ENCODE results near the gene PRUNE2.
"Not testable (repeated sequence)": the region's sequence is repeated elsewhere in the genome, so short reads cannot be mapped to it uniquely, and the experiment has no call there.

PRUNE2 gene

DNA sequence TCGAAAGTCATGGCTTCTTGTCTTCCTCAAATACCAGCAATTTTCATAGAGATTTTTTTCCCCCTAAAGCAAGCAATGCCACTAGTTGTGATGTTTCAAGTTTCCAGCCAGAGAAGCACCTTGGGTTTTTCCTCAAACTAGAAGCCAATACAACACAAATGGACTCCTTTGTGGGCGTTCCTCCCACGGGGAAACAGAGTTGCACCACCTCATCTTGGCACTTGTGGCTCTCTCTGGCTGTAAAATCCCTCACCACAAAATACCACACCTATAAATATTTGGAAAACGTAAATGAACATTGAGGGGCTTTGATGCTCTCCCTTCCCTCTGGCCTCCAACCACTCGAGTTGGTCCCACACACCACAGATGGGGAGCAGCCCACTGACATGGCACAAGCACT, 208.8 kb downstream of the PRUNE2 start:
- DNase-seq (ENCODE audit: low spot score) = no peak

- DNase-seq (ENCODE audit: low spot score) = no peak
These were observed 212.0 kb downstream of the PRUNE2 start for GRCh38 chr9:76693912-76694311.

DNA sequence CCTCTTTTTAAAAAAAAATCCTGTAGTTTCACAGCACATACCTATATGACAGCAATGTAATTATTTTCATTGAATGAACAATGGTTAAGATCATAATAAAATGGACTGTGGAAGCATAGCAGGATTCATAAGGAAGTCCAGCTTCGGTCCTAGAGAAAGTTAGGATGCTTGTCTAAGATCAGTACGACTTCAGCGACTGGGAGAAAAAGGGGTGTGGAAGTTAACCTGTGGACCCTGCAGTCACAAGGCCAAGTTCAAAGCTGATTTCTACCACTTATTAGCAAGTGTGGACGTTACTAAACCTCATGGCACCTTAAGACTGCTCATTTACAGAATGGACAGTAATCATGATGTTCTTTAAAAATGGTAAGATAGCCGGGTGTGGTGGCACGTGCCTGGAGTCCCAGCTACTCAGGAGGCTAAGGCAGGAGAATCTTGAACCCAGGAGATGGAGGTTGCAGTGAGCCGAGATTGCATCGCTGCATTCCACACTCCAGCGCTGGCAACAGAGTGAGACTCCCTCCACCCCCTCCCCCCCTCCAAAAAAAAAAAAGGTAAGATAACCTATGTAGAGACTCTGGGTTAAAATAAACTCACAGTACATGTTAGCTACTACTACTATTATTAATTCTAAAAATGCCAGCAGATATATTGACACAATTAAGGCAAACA, 213.3 kb downstream of the PRUNE2 start:
- no peak for DNase-seq (ENCODE audit: low spot score)

DNA sequence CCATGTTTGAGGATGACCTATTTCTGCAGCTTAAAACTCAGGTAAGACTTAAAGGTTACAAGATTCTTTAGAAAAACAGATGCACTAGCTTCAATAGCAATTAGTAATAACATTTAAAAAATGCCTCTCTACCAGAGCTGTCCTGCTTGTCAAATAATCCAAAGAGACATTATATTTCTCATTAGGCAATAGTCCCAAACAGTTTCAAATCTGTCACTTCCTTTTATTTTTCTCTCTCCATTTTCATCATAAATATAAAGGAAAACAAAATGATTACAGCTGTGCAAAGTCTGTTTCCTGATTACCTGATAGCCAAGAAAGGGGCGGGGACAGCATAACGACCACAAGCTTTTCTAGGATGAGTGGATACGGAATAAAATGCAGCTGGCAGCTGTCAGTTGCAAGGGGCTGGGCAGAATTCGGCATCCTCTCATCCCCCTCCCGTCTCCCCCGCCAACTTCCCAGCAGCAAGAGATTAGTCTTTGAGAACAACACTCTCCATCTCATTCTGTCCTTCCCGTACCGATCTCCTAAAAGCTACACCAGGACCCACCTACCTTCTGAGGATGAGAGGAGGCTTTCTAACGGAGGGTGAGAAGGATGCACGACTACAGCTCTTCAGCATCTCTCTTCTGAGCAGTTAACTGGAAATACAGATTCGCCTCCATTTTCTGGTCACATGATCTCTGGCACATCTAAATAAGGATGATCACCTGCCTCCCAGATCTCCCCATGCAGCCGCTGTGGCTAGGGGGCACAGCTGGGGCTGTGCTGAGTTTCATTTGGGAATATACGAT, 214.2 kb downstream of the PRUNE2 start:
- no peak for DNase-seq (ENCODE audit: low spot score)

- DNase-seq (ENCODE audit: low spot score) = no peak
These were observed 214.9 kb downstream of the PRUNE2 start for GRCh38 chr9:76690973-76691370.

GRCh38 chr9:76690246-76690972, 215.5 kb downstream of the PRUNE2 start:
- DNase-seq (ENCODE audit: low spot score) = no peak

- DNase-seq (ENCODE audit: low spot score) = no peak
These were observed 217.3 kb downstream of the PRUNE2 start for GRCh38 chr9:76688471-76689238.

GRCh38 chr9:76687861-76688391, 218.0 kb downstream of the PRUNE2 start:
- DNase-seq (ENCODE audit: low spot score) = no peak

GRCh38 chr9:76686756-76687155, 219.2 kb downstream of the PRUNE2 start:
- no peak for DNase-seq (ENCODE audit: low spot score)

DNA sequence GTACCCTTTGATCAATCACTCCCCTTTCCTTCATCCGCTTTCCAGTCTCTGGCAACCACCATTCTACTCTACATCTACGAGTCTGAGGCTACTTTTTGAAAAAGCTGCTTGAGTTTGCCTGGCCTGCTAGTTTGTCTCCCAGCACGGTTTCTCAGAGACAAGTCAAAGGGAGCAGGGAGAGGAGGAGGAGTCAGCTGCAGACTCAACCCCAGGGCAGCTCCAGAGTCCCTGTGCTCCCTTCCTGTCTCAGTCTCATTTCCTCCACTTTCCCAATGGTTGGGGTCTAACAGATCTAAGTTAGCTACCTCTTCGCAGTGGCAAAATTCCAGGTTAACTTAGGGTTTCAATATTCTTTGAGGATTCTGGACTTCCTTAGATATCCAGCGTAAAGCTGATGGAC, 221.7 kb downstream of the PRUNE2 start:
- DNase-seq (ENCODE audit: low spot score) = no peak

- DNase-seq (ENCODE audit: low spot score) = no peak
These were observed 224.4 kb downstream of the PRUNE2 start for GRCh38 chr9:76681556-76681955.

DNA sequence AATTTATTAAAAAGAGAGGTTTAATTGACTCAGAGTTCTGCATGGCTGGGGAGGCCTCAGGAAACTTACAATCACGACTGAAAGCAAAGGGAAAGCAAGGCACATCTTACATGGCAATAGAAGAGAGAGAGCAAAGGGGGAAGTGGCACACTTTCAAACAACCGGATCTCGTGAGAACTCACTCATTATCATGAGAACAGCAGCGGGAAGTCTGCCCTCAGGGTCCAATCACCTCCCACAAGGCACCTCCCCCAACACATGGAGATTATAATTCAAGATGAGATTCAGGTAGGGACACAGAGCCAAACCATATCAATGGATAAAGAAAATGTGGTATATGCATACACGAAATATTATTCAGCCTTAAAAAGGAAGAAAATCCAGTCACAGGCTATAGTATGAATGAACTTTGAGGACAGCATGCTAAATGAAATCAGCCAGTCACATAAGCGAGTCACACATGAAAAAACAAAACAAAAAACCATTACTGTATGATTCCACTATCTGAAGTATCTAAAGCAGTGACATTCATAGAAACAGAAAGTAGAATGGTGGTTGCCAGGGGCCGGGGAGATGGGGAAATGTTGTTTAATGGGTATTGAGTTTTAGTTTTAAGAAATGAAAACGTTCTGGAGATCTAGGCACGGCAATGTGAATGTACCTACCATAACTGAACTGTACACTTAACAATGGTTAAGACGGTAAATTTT, 225.0 kb downstream of the PRUNE2 start:
- DNase-seq (ENCODE audit: low spot score) = no peak

- DNase-seq (ENCODE audit: low spot score) = no peak
These were observed 228.3 kb downstream of the PRUNE2 start for GRCh38 chr9:76677481-76678055.

DNA sequence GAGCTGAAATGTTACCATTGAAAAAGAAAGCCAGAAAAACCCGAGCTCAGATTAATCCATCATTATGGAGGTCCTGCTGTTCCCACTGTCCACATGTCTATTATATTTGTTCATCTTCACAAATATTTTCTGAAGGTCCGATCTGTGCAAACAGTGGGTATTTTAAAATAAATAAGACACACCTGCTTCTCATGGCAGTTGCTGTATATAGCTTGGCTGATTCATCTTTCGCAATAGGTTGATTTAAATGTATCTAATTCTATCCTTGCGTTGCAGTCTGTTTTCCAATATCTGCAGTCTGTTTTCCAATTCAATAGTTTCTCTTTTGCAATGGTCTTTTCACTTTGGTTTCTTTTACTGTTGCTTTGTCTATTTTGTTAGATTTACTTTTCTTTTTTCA, 229.1 kb downstream of the PRUNE2 start:
- DNase-seq (ENCODE audit: low spot score) = no peak

- peak; percentile 61 for DNase-seq (ENCODE audit: low spot score)
These were observed 238.4 kb downstream of the PRUNE2 start for GRCh38 chr9:76667521-76667957.

GRCh38 chr9:76665966-76666365, 239.9 kb downstream of the PRUNE2 start:
- DNase-seq (ENCODE audit: low spot score) = not testable (repeated sequence)

GRCh38 chr9:76665458-76665857, 240.5 kb downstream of the PRUNE2 start:
- DNase-seq (ENCODE audit: low spot score) = no peak

DNA sequence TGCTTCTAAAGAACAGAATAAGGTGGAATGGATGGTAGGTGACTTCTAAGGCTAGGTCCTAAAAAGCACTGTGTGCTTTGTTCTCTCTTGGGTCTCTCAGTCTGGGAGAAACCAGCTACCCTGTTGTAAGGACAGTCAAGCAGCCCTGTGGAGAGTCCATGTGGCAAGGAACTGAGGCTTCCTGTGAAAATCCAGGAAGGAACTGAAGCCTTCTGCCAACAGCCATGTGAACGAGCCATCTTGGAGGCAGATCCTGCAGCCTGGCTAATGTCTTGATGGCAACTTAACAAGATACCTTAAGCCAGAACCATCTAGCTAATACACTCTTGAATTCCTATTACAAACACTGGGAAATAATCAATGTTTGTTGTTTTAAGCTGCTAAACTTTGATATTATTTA, 241.8 kb downstream of the PRUNE2 start:
- DNase-seq (ENCODE audit: low spot score) = no peak

- peak; percentile 20 for DNase-seq (ENCODE audit: low spot score)
These were observed 243.2 kb downstream of the PRUNE2 start for GRCh38 chr9:76662476-76663281.
